ENCODE data around the gene CYP4F22. TPM values are rescaled to one million over a fixed set of nuclear protein-coding genes. Genes with fewer than 3 reads are reported as not detected.

The CYP4F22 gene
- polyA plus RNA-seq, 3 donors, result 0.08 to 1.1 (median 0.33) TPM

DNA sequence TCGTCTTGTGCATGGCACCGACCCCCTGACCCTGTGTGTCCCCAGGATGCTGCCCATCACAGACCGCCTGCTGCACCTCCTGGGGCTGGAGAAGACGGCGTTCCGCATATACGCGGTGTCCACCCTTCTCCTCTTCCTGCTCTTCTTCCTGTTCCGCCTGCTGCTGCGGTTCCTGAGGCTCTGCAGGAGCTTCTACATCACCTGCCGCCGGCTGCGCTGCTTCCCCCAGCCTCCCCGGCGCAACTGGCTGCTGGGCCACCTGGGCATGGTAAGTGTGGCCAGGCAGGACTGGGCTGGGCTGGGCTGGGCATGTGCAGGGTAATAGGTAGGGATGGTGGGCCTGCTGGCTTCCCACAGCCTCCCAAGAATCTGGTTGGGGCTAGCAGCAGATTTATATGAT, 17.0 kb downstream of the CYP4F22 start:
- H3K36me3 Mint-ChIP-seq, result peaks cover 0 to under 1% of the 10 kb centered on the region in 2 donors
- H3K4me1 Mint-ChIP-seq, result peaks cover 13% of the 10 kb centered on the region
- DNase-seq, result no peak
- H3K27ac ChIP-seq (ENCODE audit: low read depth in 1 of 2, low read length in 2 of 2), result no peak overlapping the region
- peak overlapping the region in 1 of 7 donors; percentile 14 for H3K27ac Mint-ChIP-seq
- WGBS (ENCODE audit: insufficient coverage), result 82% methylated on average over 15 of the region's 15 CpGs
- H3K4me1 ChIP-seq (ENCODE audit: control insufficient read depth in 1 of 2, insufficient read depth in 2 of 2, low read length in 2 of 2), result peaks cover 0 to 5% of the 10 kb centered on the region in 2 donors
- H3K36me3 ChIP-seq (replicated peaks in 1 of 2; ENCODE audit: control insufficient read depth in 1 of 2, insufficient read depth in 2 of 2, low read length in 2 of 2), result no peaks in the 10 kb centered on the region
- no peaks in the 10 kb centered on the region for H3K79me2 ChIP-seq (ENCODE audit: insufficient read depth, low read length)
- H3K9me3 Mint-ChIP-seq, result peaks cover 6 to 16% (median 10%) of the 10 kb centered on the region in 7 donors
- H3K9me3 ChIP-seq (replicated peaks in 1 of 2; ENCODE audit: control insufficient read depth in 1 of 2, insufficient read depth in 1 of 2, low read length in 2 of 2), result peaks cover 8% of the 10 kb centered on the region in 2 donors
- TF ChIP-seq, protein P1, sequence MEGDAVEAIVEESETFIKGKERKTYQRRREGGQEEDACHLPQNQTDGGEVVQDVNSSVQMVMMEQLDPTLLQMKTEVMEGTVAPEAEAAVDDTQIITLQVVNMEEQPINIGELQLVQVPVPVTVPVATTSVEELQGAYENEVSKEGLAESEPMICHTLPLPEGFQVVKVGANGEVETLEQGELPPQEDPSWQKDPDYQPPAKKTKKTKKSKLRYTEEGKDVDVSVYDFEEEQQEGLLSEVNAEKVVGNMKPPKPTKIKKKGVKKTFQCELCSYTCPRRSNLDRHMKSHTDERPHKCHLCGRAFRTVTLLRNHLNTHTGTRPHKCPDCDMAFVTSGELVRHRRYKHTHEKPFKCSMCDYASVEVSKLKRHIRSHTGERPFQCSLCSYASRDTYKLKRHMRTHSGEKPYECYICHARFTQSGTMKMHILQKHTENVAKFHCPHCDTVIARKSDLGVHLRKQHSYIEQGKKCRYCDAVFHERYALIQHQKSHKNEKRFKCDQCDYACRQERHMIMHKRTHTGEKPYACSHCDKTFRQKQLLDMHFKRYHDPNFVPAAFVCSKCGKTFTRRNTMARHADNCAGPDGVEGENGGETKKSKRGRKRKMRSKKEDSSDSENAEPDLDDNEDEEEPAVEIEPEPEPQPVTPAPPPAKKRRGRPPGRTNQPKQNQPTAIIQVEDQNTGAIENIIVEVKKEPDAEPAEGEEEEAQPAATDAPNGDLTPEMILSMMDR (IDR thresholded peaks at IDR 0.05), result no peak
- H3K4me2 ChIP-seq (replicated peaks; ENCODE audit: extremely low read depth, low read length, poor library complexity, severe bottlenecking), result no peak overlapping the region
- H3K4me3 ChIP-seq (replicated peaks in 1 of 3; ENCODE audit: low read depth in 2 of 3, low read length in 3 of 3), result no peak overlapping the region
- H3K27me3 Mint-ChIP-seq (ENCODE audit: low read depth in 3 of 3), result peaks cover 4 to 12% (median 5%) of the 10 kb centered on the region in 3 donors
- H4K20me1 ChIP-seq (ENCODE audit: insufficient read depth, low read length), result no peaks in the 10 kb centered on the region
- intact Hi-C loops (cut with micrococcal nuclease), result no loop called here
- no peak overlapping the region for H2AFZ ChIP-seq (ENCODE audit: insufficient read depth, low read depth, low read length, poor library complexity, severe bottlenecking)
- no peaks in the 10 kb centered on the region for H3K27me3 ChIP-seq (ENCODE audit: control insufficient read depth in 2 of 2, insufficient read depth in 2 of 2, low read length in 2 of 2)
- H3K4me3 Mint-ChIP-seq, result no peak overlapping the region
- H3K9ac ChIP-seq (ENCODE audit: insufficient read depth, low read length, poor library complexity, severe bottlenecking), result no peak overlapping the region

- Histone ChIP-seq H3K9me3 (replicated peaks in 1 of 2; ENCODE audit: control insufficient read depth in 1 of 2, insufficient read depth in 1 of 2, low read length in 2 of 2) (peaks cover 15 to 19% of the 10 kb centered on the region in 2 donors), H3K9ac (ENCODE audit: insufficient read depth, low read length, poor library complexity, severe bottlenecking) (no peak overlapping the region), H3K4me1 (ENCODE audit: control insufficient read depth in 1 of 2, insufficient read depth in 2 of 2, low read length in 2 of 2) (peaks cover 4 to 7% of the 10 kb centered on the region in 2 donors), H4K20me1 (ENCODE audit: insufficient read depth, low read length) (no peaks in the 10 kb centered on the region), H3K4me3 (replicated peaks in 1 of 3; ENCODE audit: low read depth in 2 of 3, low read length in 3 of 3) (no peak overlapping the region), H3K27ac (ENCODE audit: low read depth in 1 of 2, low read length in 2 of 2) (no peak overlapping the region), H3K27me3 (ENCODE audit: control insufficient read depth in 2 of 2, insufficient read depth in 2 of 2, low read length in 2 of 2) (no peaks in the 10 kb centered on the region), H3K4me2 (replicated peaks; ENCODE audit: extremely low read depth, low read length, poor library complexity, severe bottlenecking) (no peak overlapping the region), H3K79me2 (ENCODE audit: insufficient read depth, low read length) (no peaks in the 10 kb centered on the region), H2AFZ (ENCODE audit: insufficient read depth, low read depth, low read length, poor library complexity, severe bottlenecking) (no peak overlapping the region), H3K36me3 (replicated peaks in 1 of 2; ENCODE audit: control insufficient read depth in 1 of 2, insufficient read depth in 2 of 2, low read length in 2 of 2) (no peaks in the 10 kb centered on the region)
- H3K9me3 Mint-ChIP-seq, result peaks cover 8 to 25% (median 19%) of the 10 kb centered on the region in 7 donors
- intact Hi-C loops (cut with micrococcal nuclease), result no loop called here
- no peak for DNase-seq
- H3K36me3 Mint-ChIP-seq, result peaks cover 0 to 3% of the 10 kb centered on the region in 2 donors
- TF ChIP-seq, protein P1 (IDR thresholded peaks at IDR 0.05), result no peak
- no peak overlapping the region for H3K27ac Mint-ChIP-seq
- WGBS (ENCODE audit: insufficient coverage), result no CpG with 5 or more reads among the region's 2 CpGs
- H3K4me1 Mint-ChIP-seq, result peaks cover 13% of the 10 kb centered on the region
- H3K4me3 Mint-ChIP-seq, result no peak overlapping the region
- peaks cover 4 to 12% (median 5%) of the 10 kb centered on the region in 3 donors for H3K27me3 Mint-ChIP-seq (ENCODE audit: low read depth in 3 of 3)
Measured at GRCh38 chr19:15526408-15526807, 18.1 kb downstream of the CYP4F22 start.

All from CD14-positive monocyte (primary cell).